Aorta (tissue), 5 donors: Measurements from ENCODE around the gene CTSF. TPM values are rescaled to one million over a fixed set of nuclear protein-coding genes. Genes with fewer than 3 reads are reported as not detected.

Experiments used
- ATAC-seq: fragments of 200-7000 bp; cut with Tn5 transposase; one replicate; pipeline ENCODE4 v1.9.1; 2022; ENCODE audit warnings: moderate library complexity; ENCODE audit not compliant: low FRiP score
- DNase-seq, 2 donors: peaks; one replicate each; pipeline ENCODE4 v3.0.0-alpha.2; 2020
- H3K27ac ChIP-seq, 2 donors: one replicate each; pipeline ENCODE4 v1.5.1; 2013; ENCODE audit warnings: low read length in 2 of 2, mild to moderate bottlenecking in 2 of 2, moderate library complexity in 2 of 2, control low read depth in 1 of 2, inconsistent platforms in 1 of 2, low read depth in 1 of 2
- H3K27me3 ChIP-seq, 2 donors: one replicate each; pipeline ENCODE4 v1.6.1; 2013; ENCODE audit warnings: control low read depth in 1 of 2, low read length in 1 of 2, mild to moderate bottlenecking in 1 of 2, moderate library complexity in 1 of 2; ENCODE audit not compliant: insufficient read depth in 2 of 2, control insufficient read depth in 1 of 2
- H3K36me3 ChIP-seq, 2 donors: one replicate each; pipeline ENCODE4 v1.6.1; 2013; ENCODE audit warnings: control low read depth in 1 of 2, low read length in 1 of 2, mild to moderate bottlenecking in 1 of 2; ENCODE audit not compliant: insufficient read depth in 2 of 2, control insufficient read depth in 1 of 2
- H3K4me1 ChIP-seq, 2 donors: one replicate each; pipeline ENCODE4 v1.6.1; 2013; ENCODE audit warnings: low read length in 2 of 2, control low read depth in 1 of 2, mild to moderate bottlenecking in 1 of 2, moderate library complexity in 1 of 2; ENCODE audit not compliant: insufficient read depth in 2 of 2, control insufficient read depth in 1 of 2
- H3K4me3 ChIP-seq, 2 donors: one replicate each; pipeline ENCODE4 v1.5.1; 2013; ENCODE audit warnings: low read length in 2 of 2, control low read depth in 1 of 2, mild to moderate bottlenecking in 1 of 2
- H3K9me3 ChIP-seq: one replicate; pipeline ENCODE4 v1.6.1; 2013; ENCODE audit warnings: mild to moderate bottlenecking, low read length; ENCODE audit not compliant: control insufficient read depth
- WGBS, 2 donors: extraction: QIAGEN DNeasy Blood & Tissue Kit; methylation state at CpG; one replicate each; pipeline ENCODE4 v1.1.7; 2013; 5-methylcytosine and 5-hydroxymethylcytosine counted together
- intact Hi-C, 2 donors: fragments of 100-400 bp; cut with DNase I; formaldehyde crosslinking; loops; one replicate each; pipeline versions ENCODE4 v1.14.2 to v1.15.0; 2022
- polyA plus RNA-seq, 2 donors: library from polyadenylated mRNA; stranded (reverse); fragments of 200-250 nt; gene quantifications; one replicate each; pipeline ENCODE4 v1.2.3, GENCODE V29; 2013
- total RNA-seq, 2 donors: library from RNA; stranded (reverse); fragmentation: NEBNext Ultra II Directional; extraction: Animal tissue kit (Norgen Biotek cat#: 25700); gene quantifications; one replicate each; pipeline ENCODE4 v1.2.1, GENCODE V29; 2021
- donor health status: healthy with polysubstance abuse.
- donor health status: Bipolar disorder and iron deficiency.
- donor health status: DM: no; HTN: no; CAD: no.
- donor health status: DM: no; HTN: no; CAD: no.
- donor health status: DM: yes; HTN: yes; CAD: no.

The CTSF gene
- total and polyA plus RNA-seq, 4 donors = 38.3 to 110 (median 75.3) TPM

DNA sequence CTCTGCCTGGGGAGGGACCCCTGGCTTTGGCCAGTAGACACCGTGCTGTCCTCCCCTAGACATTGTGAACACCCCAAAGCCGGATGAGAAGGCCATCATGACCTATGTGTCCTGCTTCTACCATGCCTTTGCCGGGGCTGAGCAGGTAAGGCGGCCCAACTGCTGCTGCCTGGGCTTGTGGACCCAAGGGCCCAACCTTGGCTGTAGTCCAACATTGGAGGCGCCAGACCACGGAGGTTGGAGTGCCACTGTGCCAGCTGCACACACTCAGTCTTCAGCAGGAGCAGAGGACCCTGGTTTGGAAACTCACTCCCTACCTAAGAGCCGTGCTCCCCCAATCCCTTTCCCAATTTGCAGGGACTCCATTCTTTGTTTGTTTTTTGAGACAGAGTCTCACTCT lies 12.3 kb downstream of the CTSF start:
- WGBS, 2 donors = 78 to 80% methylated on average over 7 of the region's 7 CpGs
- intact Hi-C loops = no loop called here
- Histone ChIP-seq H3K36me3 (no peaks in the 10 kb centered on the region), H3K27me3 (no peaks in the 10 kb centered on the region), H3K9me3 (no peaks in the 10 kb centered on the region), H3K4me3 (no peak overlapping the region), H3K4me1 (no peaks in the 10 kb centered on the region), H3K27ac (no peak overlapping the region)
- DNase-seq (no peak), ATAC-seq (no peak)

GRCh38 chr11:66555416-66555815 lies 13.0 kb downstream of the CTSF start:
- Histone ChIP-seq H3K36me3 (no peaks in the 10 kb centered on the region), H3K27me3 (no peaks in the 10 kb centered on the region), H3K27ac (no peak overlapping the region), H3K4me1 (no peaks in the 10 kb centered on the region), H3K4me3 (no peak overlapping the region), H3K9me3 (no peaks in the 10 kb centered on the region)
- WGBS, 2 donors = 80 to 88% methylated on average over 3 of the region's 3 CpGs
- no peak for DNase-seq
- ATAC-seq = no peak
- intact Hi-C loops = no loop called here

- H3K4me3 ChIP-seq = no peak overlapping the region
- H3K9me3 ChIP-seq = no peaks in the 10 kb centered on the region
- no peaks in the 10 kb centered on the region for H3K4me1 ChIP-seq
- H3K27ac ChIP-seq = no peak overlapping the region
- no peaks in the 10 kb centered on the region for H3K27me3 ChIP-seq
- ATAC-seq (no peak), DNase-seq (no peak)
- 82 to 83% methylated on average over 5 of the region's 5 CpGs for WGBS, 2 donors
- intact Hi-C loops = no loop called here
- no peaks in the 10 kb centered on the region for H3K36me3 ChIP-seq
These were observed 13.8 kb downstream of the CTSF start for GRCh38 chr11:66554602-66555001.

DNA sequence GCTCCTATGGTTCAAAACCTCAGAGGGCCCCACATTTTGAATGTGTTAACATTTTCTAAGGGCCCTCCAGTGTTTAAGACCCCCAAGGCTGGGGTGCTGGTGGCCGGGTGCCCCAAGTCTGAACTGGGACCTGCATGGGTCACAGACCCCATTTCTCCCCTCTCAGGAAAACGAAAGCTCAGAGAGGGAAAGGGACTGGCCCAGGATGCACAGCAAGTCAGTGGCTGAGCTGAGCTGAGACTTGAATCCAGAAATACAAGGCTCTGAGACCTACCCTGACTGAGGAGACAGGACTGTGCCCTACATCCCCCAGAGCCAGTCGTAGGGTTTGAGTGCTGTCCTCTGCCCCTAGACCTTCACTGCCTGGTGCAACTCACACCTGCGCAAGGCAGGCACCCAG lies 17.5 kb downstream of the CTSF start:
- Histone ChIP-seq H3K36me3 (no peaks in the 10 kb centered on the region), H3K4me1 (no peaks in the 10 kb centered on the region), H3K9me3 (no peaks in the 10 kb centered on the region), H3K4me3 (no peak overlapping the region), H3K27ac (no peak overlapping the region), H3K27me3 (no peaks in the 10 kb centered on the region)
- intact Hi-C loops = no loop called here
- WGBS, 2 donors = 92 to 96% methylated on average over 4 of the region's 4 CpGs
- ATAC-seq = no peak
- no peak for DNase-seq

GRCh38 chr11:66549696-66550095 lies 18.7 kb downstream of the CTSF start:
- no peaks in the 10 kb centered on the region for H3K4me1 ChIP-seq
- no peak overlapping the region for H3K4me3 ChIP-seq
- intact Hi-C loops = no loop called here
- ATAC-seq (no peak), DNase-seq (no peak)
- H3K36me3 ChIP-seq = no peaks in the 10 kb centered on the region
- no peak overlapping the region for H3K27ac ChIP-seq
- 93 to 97% methylated on average over 3 of the region's 3 CpGs for WGBS, 2 donors
- H3K9me3 ChIP-seq = no peaks in the 10 kb centered on the region
- no peaks in the 10 kb centered on the region for H3K27me3 ChIP-seq

- Histone ChIP-seq H3K27ac (no peak overlapping the region), H3K4me1 (no peaks in the 10 kb centered on the region), H3K9me3 (no peaks in the 10 kb centered on the region), H3K27me3 (no peaks in the 10 kb centered on the region), H3K36me3 (no peaks in the 10 kb centered on the region), H3K4me3 (no peak overlapping the region)
- no peak for ATAC-seq
- intact Hi-C loops = no loop called here
- no peak for DNase-seq
- 56 to 58% methylated on average over 16 of the region's 16 CpGs for WGBS, 2 donors
These were observed 19.4 kb downstream of the CTSF start for GRCh38 chr11:66548774-66549630.

GRCh38 chr11:66548041-66548440 lies 20.4 kb downstream of the CTSF start:
- 49 to 62% methylated on average over 11 of the region's 11 CpGs for WGBS, 2 donors
- H3K27me3 ChIP-seq = no peaks in the 10 kb centered on the region
- no peak overlapping the region for H3K4me3 ChIP-seq
- no peaks in the 10 kb centered on the region for H3K9me3 ChIP-seq
- DNase-seq (no peak), ATAC-seq (no peak)
- intact Hi-C loops = no loop called here
- H3K36me3 ChIP-seq = no peaks in the 10 kb centered on the region
- H3K4me1 ChIP-seq = no peaks in the 10 kb centered on the region
- H3K27ac ChIP-seq = no peak overlapping the region

DNA sequence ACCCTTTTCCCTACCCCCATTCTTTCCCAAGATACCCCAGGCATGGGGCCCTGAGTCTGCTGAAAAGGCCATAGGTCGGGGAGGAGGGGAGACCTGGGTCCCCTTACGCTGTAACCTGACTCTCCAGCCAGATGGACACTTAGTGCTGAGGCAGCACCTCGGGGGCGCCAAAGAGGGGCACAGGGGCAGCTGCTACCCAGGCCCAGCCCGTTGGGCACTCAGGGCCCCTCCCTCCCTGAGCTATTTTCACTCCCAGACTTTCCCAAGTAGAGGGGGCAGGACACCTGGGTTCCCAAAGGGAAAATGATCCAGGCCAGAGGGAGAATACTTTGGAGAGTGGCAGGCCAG lies 20.8 kb downstream of the CTSF start:
- no peak overlapping the region for H3K27ac ChIP-seq
- H3K9me3 ChIP-seq = no peaks in the 10 kb centered on the region
- no peak for DNase-seq

GRCh38 chr11:66546966-66547661 lies 21.3 kb downstream of the CTSF start:
- no peak for ATAC-seq
- 31 to 32% methylated on average over 18 of the region's 18 CpGs for WGBS, 2 donors
- intact Hi-C loops = no loop called here

More for the DNA sequence above, 20.8 kb downstream of the CTSF start:
- H3K36me3 ChIP-seq = no peaks in the 10 kb centered on the region
- no peak for ATAC-seq
- H3K4me3 ChIP-seq = no peak overlapping the region
- H3K4me1 ChIP-seq = no peaks in the 10 kb centered on the region
- WGBS, 2 donors = 51 to 61% methylated on average over 5 of the region's 5 CpGs
- H3K27me3 ChIP-seq = no peaks in the 10 kb centered on the region
- intact Hi-C loops = no loop called here

More at GRCh38 chr11:66546966-66547661, 21.3 kb downstream of the CTSF start:
- H3K27ac ChIP-seq = no peak overlapping the region
- no peaks in the 10 kb centered on the region for H3K36me3 ChIP-seq
- H3K4me3 ChIP-seq = no peak overlapping the region
- H3K9me3 ChIP-seq = no peaks in the 10 kb centered on the region
- no peaks in the 10 kb centered on the region for H3K27me3 ChIP-seq
- DNase-seq = no peak
- no peaks in the 10 kb centered on the region for H3K4me1 ChIP-seq
